Measurements from ENCODE around the gene ADH1A.
"Not testable (repeated sequence)": the region's sequence is repeated elsewhere in the genome, so short reads cannot be mapped to it uniquely, and the experiment has no call there.

Gene ADH1A

DNA sequence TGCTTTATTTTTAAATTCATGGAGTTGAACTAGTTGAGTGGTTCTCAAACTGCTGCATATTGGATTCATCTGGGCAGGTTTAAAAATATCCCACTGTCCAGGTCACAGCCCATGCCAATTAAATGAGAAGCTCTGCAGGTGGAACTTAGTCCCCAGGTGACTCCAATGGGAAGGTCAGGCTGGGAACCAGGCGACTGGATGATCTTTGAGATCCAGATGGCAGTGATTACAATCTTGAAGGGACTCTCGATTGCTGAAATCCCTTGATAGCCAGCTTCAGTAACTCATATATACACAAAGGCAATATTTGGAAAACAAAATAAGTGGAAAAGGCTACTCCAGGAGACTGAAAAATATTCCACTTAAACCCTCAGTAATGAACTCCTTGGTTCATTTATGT lies 8.1 kb downstream of the ADH1A start:
- H3K4me3 ChIP-seq (ENCODE audit: low read depth, low read length) = no peak overlapping the region

DNA sequence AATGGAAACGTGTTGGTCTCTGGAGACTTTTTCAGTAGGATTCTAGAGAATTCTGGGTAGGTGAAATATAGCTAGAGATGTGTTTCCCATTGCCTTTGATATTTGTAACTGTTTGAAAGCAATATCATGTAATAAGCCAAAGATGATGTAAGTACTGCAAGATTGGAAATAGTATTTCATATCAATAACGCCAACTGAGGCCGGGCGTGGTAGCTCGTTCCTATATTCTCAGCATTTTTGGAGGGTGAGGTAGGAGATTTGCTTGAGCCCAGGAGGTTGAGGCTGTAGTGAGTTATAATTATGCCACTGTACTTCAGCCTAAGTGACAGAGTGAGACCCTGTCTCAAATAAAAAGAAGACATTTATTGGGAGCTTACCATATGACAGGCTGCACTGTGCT lies 9.5 kb downstream of the ADH1A start:
- no peak overlapping the region for H3K4me3 ChIP-seq (ENCODE audit: low read depth, low read length)

DNA sequence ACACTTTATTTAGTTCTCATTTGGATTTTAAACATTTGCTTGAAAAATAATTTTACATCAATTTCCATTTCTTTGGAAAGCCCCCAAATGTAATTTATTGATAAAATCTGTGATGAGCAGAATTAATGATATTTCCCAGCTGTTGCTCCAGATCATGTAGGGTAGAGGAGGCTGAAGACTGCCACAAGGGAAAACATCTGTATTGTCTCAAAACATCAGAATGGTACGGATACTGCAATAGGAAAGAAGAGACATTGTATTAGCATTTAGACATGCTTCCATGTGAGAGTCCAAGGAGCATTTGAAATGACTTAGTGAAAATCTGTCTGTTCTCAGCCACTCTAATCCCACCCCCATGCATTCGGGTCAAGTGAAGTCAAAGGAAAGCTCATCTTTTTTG lies 14.4 kb downstream of the ADH1A start:
- H3K4me3 ChIP-seq (ENCODE audit: low read depth, low read length) = no peak overlapping the region

DNA sequence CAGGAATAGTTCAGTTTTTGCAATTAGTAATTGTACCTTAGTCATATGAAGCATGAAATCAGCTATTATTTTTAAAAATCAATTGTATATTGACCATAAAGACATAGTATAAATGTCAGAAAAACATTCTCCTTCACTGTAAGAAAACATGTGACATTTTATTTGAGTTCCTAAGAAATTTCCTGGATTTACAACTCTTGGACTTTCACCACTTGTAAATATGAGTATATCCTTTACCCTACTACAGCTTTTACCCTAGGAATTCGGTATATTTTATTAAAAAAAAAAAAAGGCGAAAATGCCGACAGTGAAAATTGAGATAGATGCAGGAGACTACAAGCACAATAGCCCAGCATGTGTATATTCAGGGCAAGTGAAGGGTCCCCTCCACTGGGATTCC lies 14.9 kb downstream of the ADH1A start:
- no peak overlapping the region for H3K4me3 ChIP-seq (ENCODE audit: low read depth, low read length)

DNA sequence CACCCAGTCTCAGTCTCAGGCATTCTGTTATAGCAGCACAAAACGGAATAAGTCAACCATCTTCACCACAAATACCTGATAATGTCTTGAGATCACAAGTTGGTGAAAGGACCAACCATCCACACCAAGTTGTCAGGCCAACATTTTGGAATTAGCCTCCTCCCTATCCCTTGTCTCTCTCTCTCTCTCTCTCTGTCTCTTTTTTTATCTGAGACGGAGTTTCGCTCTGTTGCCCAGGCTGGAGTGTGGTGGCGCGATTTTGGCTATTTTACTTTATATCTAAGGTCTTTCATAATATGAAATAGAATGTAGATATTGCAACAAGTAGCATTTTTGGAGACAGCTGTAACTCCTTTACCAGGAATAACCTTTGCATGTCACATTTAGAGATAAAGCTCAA lies 15.7 kb downstream of the ADH1A start:
- H3K4me3 ChIP-seq (ENCODE audit: low read depth, low read length) = no peak overlapping the region

DNA sequence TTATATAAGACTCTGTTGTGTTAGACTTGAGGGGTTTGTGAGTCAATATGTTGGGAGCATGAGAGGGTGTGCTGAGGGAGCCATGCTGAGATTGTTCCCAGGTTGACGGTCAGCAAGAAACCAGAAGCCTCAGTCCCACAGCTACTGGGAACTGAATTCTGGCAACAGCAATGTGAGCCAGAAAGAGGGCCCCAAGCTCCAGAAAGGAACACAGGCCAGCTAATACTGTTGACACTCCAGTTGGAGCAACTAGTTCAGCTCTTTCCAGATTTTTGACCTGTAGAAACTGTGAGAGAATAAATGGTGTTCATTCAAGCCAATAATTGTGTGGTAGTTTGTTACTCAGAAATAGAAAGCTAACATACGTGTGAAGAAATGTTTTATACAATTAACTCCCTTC lies 17.1 kb downstream of the ADH1A start:
- H3K4me3 ChIP-seq (ENCODE audit: low read depth, low read length) = no peak overlapping the region

DNA sequence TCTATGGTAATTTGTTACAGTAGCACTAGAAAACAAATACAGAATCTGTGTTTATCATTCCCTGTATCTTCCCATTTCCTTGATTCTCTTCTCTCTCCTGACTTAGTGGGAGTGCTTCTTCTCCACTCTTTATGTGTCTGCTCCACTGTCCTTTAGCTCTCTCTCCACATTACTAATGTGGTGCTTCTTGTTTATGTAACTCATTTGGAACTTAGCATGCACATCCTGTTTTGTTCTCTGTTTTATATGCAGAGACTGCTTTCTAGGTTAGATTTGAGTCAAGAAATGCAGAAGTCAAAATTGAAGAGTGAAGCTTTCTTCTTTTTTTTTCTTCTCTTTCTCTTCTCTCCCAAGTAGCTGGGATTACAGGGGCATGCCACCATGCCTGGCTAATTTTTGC lies 25.9 kb downstream of the ADH1A start:
- no peak overlapping the region for H3K4me3 ChIP-seq (ENCODE audit: low read depth, low read length)

DNA sequence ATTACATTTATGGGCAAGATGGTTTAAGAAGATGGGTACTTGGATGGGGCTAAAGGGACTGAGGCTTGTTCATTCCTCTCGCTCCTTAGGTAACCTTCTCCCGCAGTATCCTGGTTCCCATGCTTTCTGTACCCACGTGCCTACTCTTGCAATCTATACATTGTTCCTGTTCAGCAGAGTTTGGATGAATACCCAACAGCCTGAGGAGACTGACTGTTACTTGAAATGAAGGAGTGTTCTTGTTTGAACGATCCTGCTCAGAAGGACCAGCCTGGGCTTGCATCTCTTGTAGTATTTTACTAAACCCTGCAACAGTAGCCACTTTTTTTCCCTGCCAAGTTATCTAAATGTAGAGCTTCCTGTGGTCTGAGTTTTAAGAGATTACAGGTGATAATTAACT lies 38.0 kb downstream of the ADH1A start:
- H3K4me3 ChIP-seq (ENCODE audit: low read depth, low read length) = no peak overlapping the region

DNA sequence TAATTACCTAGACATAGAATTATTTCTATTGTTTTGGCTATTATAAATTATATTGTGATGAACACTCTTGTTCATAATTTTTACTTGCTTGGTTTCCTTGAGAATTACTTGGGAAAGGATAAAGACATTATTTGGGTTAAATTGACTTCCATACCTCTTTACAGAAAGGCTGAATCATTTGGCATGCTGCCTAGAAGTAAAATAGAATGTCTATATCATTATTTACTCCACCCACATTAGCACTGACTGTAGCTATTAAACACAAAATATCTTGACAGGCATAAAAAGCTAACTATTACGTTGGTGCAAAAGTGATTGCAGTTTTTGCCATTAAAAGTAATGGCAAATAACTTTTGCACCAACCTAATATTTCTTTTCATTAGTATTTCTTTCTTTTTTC lies 42.1 kb downstream of the ADH1A start:
- H3K4me3 ChIP-seq (ENCODE audit: low read depth, low read length) = no peak overlapping the region

DNA sequence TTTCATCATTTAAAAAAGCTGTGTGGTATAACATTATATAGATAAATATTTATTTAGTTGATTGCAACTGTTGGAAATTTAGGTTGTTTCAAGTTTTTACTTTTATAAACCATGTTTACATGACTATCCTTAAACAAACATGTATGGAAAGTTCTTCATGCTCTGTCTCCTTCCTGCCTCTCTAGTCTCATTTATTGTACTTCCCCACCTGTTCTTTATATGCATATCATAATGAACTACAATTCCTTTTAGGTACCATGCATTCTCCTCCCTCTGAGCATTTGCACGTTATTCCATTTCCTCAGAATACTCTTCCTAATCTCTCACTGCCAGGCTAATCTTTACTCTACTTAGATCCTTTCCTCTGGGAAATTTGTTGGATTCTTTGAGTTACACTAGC lies 54.8 kb downstream of the ADH1A start:
- no peak overlapping the region for H3K4me3 ChIP-seq (ENCODE audit: low read depth, low read length)

DNA sequence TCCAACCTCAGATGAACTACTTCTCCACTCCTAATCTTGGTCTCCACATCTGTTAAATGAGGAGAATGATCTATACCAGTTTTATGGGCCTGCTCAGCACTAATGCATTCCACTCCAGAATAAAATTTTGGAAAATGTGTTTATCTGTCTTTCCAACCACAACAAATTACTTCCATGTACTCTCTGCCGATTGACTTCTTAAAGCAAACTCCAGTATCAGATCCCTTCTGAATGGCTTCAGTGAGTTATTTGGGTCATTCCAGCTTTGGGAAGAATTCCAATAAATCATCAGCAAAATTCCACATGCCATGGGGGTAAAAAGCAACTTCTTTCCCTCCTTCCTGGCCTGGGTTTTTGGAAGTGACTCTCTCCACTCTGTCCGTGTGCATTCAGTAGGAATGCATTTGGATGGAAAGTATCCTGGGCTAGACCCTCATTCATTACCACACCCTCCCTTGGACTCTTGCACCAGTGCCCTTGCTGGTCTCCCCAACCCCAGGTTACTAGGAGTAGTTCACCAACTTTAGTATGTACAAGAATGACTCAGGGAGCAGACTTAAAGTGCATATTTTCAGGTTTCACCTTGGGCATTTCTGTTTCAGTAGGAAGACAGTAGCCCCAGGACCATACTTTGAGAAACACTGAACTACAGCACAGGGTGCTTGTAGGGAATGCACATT lies 56.3 kb downstream of the ADH1A start:
- no peak overlapping the region for H3K4me3 ChIP-seq (ENCODE audit: low read depth, low read length)

DNA sequence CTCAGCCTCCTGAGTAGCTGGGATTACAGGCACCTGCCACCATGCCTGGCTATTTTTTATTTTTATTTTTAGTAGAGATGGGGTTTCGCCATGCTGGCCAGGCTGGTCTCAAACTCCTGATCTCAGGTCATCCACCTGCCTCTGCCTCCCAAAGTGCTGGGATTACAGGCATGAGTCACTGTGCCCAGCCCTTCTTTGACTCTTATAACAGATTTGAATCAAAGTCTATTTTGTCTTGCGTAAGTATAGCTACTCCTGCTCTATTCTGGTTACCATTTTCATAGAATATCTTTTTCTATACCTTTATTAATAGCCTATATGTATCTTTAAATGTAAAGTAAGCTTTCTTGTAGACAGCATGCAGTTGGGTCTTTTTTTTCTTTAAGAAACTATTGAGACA lies 57.4 kb downstream of the ADH1A start:
- not testable (repeated sequence) for H3K4me3 ChIP-seq (ENCODE audit: low read depth, low read length)

DNA sequence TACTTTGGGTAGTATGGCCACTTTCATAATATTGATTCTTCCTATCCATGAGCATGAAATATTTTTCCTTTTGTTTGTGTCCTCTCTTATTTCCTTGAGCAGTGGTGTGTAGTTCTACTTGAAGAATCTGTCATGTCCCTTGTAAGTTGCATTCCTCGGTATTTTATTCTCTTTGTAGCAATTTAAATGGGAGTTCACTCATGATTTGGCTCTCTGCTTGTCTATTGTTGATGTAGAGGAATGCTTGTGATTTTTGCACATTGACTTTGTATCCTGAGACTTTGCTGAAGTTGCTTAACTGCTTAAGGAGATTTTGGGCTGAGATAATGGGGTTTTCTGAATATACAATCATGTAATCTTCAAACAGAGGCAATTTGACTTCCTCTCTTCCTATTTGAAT lies 62.1 kb downstream of the ADH1A start:
- not testable (repeated sequence) for H3K4me3 ChIP-seq (ENCODE audit: low read depth, low read length)

DNA sequence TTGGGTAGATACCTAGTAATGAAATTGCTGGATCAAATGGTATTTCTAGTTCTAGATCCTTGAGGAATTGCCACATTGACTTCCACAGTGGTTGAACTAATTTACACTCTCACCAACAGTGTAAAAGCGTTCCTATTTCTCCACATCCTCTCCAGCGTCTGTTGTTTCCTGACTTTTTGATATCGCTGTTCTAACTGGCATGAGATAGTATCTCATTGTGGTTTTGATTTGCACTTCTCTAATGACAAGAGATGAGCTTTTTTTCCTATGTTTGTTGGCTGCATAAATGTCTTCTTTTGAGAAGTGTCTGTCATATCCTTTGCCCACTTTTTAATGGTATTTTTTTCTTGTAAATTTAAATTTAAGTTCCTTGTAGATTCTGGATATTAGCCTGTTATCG lies 63.1 kb downstream of the ADH1A start:
- H3K4me3 ChIP-seq (ENCODE audit: low read depth, low read length) = not testable (repeated sequence)

Measured in iPS-11a (cell line).